ENCODE results near the gene CCDC171. TPM values are rescaled to one million over a fixed set of nuclear protein-coding genes. Genes with fewer than 3 reads are reported as not detected.

The CCDC171 gene
- total RNA-seq, 1 donor from 2014 or later, result 1.2 TPM

GRCh38 chr9:15553528-15553898, 670 bp downstream of the CCDC171 start:
- Histone ChIP-seq H3K9me3 (ENCODE audit: insufficient read depth, low read depth, low read length) (no peaks in the 10 kb centered on the region), H3K4me1 (ENCODE audit: insufficient read depth, low read length) (peaks cover 6% of the 10 kb centered on the region), H4K20me1 (ENCODE audit: insufficient read depth, low read length) (no peaks in the 10 kb centered on the region), H3K79me2 (ENCODE audit: insufficient read depth, low read length) (no peaks in the 10 kb centered on the region), H3K4me3 (ENCODE audit: insufficient read depth, low read depth, low read length) (peak overlapping the region; percentile 99), H3K36me3 (ENCODE audit: insufficient read depth, low read length) (no peaks in the 10 kb centered on the region), H2AFZ (ENCODE audit: low read depth, low read length) (peak overlapping the region; percentile 100), H3K9ac (ENCODE audit: low read length) (peak overlapping the region; percentile 92), H3K27ac (ENCODE audit: low read depth, low read length) (peak overlapping the region; percentile 83), H3K4me2 (ENCODE audit: low read length) (peak overlapping the region; percentile 99), H3K27me3 (ENCODE audit: insufficient read depth, low read length) (no peaks in the 10 kb centered on the region)
- TF ChIP-seq CTCF (IDR thresholded peaks at IDR 0.05; ENCODE audit: insufficient read depth, low read depth, low read length) (no peak), EZH2 (IDR thresholded peaks at IDR 0.05; ENCODE audit: insufficient read depth, low read length) (no peak)
- DNase-seq (ENCODE audit: low read depth) (no peak), FAIRE-seq (no peak)
- no peaks in the 10 kb centered on the region for H3K4me1 Mint-ChIP-seq (ENCODE audit: low read depth, unreplicated experiment)
- H3K27ac Mint-ChIP-seq (ENCODE audit: unreplicated experiment), result no peak overlapping the region
- H3K9me3 Mint-ChIP-seq (ENCODE audit: unreplicated experiment), result no peaks in the 10 kb centered on the region
- H3K4me3 Mint-ChIP-seq (ENCODE audit: unreplicated experiment), result peak overlapping the region; percentile 94
- peaks cover 3% of the 10 kb centered on the region for H3K27me3 Mint-ChIP-seq (ENCODE audit: low read depth, unreplicated experiment)
- H3K36me3 Mint-ChIP-seq (ENCODE audit: low read depth, unreplicated experiment), result peaks cover 2% of the 10 kb centered on the region

GRCh38 chr9:15570769-15571168, 17.9 kb downstream of the CCDC171 start:
- Histone ChIP-seq H3K27me3 (ENCODE audit: insufficient read depth, low read length) (no peaks in the 10 kb centered on the region), H3K9me3 (ENCODE audit: insufficient read depth, low read depth, low read length) (no peaks in the 10 kb centered on the region), H3K4me1 (ENCODE audit: insufficient read depth, low read length) (no peaks in the 10 kb centered on the region), H2AFZ (ENCODE audit: low read depth, low read length) (no peak overlapping the region), H3K4me3 (ENCODE audit: insufficient read depth, low read depth, low read length) (no peak overlapping the region), H3K9ac (ENCODE audit: low read length) (no peak overlapping the region), H4K20me1 (ENCODE audit: insufficient read depth, low read length) (no peaks in the 10 kb centered on the region), H3K27ac (ENCODE audit: low read depth, low read length) (no peak overlapping the region), H3K79me2 (ENCODE audit: insufficient read depth, low read length) (no peaks in the 10 kb centered on the region), H3K36me3 (ENCODE audit: insufficient read depth, low read length) (no peaks in the 10 kb centered on the region), H3K4me2 (ENCODE audit: low read length) (no peak overlapping the region)
- no peak for DNase-seq (ENCODE audit: low read depth)
- H3K36me3 Mint-ChIP-seq (ENCODE audit: low read depth, unreplicated experiment), result no peaks in the 10 kb centered on the region
- no peak for TF ChIP-seq EZH2 (IDR thresholded peaks at IDR 0.05; ENCODE audit: insufficient read depth, low read length)
- no peak for TF ChIP-seq CTCF (IDR thresholded peaks at IDR 0.05; ENCODE audit: insufficient read depth, low read depth, low read length)
- no peak overlapping the region for H3K27ac Mint-ChIP-seq (ENCODE audit: unreplicated experiment)
- no peaks in the 10 kb centered on the region for H3K9me3 Mint-ChIP-seq (ENCODE audit: unreplicated experiment)
- no peaks in the 10 kb centered on the region for H3K4me1 Mint-ChIP-seq (ENCODE audit: low read depth, unreplicated experiment)
- no peak for FAIRE-seq
- no peaks in the 10 kb centered on the region for H3K27me3 Mint-ChIP-seq (ENCODE audit: low read depth, unreplicated experiment)
- no peak overlapping the region for H3K4me3 Mint-ChIP-seq (ENCODE audit: unreplicated experiment)

- no peaks in the 10 kb centered on the region for H3K27me3 Mint-ChIP-seq (ENCODE audit: low read depth, unreplicated experiment)
- no peaks in the 10 kb centered on the region for H3K4me1 Mint-ChIP-seq (ENCODE audit: low read depth, unreplicated experiment)
- H3K27ac ChIP-seq (ENCODE audit: low read depth, low read length), result no peak overlapping the region
- no peaks in the 10 kb centered on the region for H3K27me3 ChIP-seq (ENCODE audit: insufficient read depth, low read length)
- FAIRE-seq, result no peak
- no peaks in the 10 kb centered on the region for H3K4me1 ChIP-seq (ENCODE audit: insufficient read depth, low read length)
- H3K79me2 ChIP-seq (ENCODE audit: insufficient read depth, low read length), result no peaks in the 10 kb centered on the region
- H3K4me2 ChIP-seq (ENCODE audit: low read length), result no peak overlapping the region
- no peaks in the 10 kb centered on the region for H4K20me1 ChIP-seq (ENCODE audit: insufficient read depth, low read length)
- H2AFZ ChIP-seq (ENCODE audit: low read depth, low read length), result no peak overlapping the region
- H3K4me3 Mint-ChIP-seq (ENCODE audit: unreplicated experiment), result no peak overlapping the region
- H3K36me3 Mint-ChIP-seq (ENCODE audit: low read depth, unreplicated experiment), result no peaks in the 10 kb centered on the region
- no peaks in the 10 kb centered on the region for H3K36me3 ChIP-seq (ENCODE audit: insufficient read depth, low read length)
- no peak for DNase-seq (ENCODE audit: low read depth)
- H3K27ac Mint-ChIP-seq (ENCODE audit: unreplicated experiment), result no peak overlapping the region
- H3K4me3 ChIP-seq (ENCODE audit: insufficient read depth, low read depth, low read length), result no peak overlapping the region
- H3K9me3 Mint-ChIP-seq (ENCODE audit: unreplicated experiment), result no peaks in the 10 kb centered on the region
- TF ChIP-seq CTCF (IDR thresholded peaks at IDR 0.05; ENCODE audit: insufficient read depth, low read depth, low read length) (no peak), EZH2 (IDR thresholded peaks at IDR 0.05; ENCODE audit: insufficient read depth, low read length) (no peak)
- H3K9me3 ChIP-seq (ENCODE audit: insufficient read depth, low read depth, low read length), result no peaks in the 10 kb centered on the region
- H3K9ac ChIP-seq (ENCODE audit: low read length), result no peak overlapping the region
These were observed 19.4 kb downstream of the CCDC171 start for GRCh38 chr9:15572200-15572770.

All from astrocyte (in vitro differentiated cells and primary cell).